Upper lobe of left lung (tissue), 6 donors: ENCODE results near the gene MCFD2. TPM values are rescaled to one million over a fixed set of nuclear protein-coding genes. Genes with fewer than 3 reads are reported as not detected.
"Not testable (repeated sequence)": the region's sequence is repeated elsewhere in the genome, so short reads cannot be mapped to it uniquely, and the experiment has no call there.

Source experiments
- ATAC-seq, 2 donors: fragments of 200-7000 bp; cut with Tn5 transposase; one replicate each; pipeline ENCODE4 v1.9.1; 2022; ENCODE audit warnings: mild to moderate bottlenecking in 2 of 2, moderate library complexity in 2 of 2; ENCODE audit not compliant: low FRiP score in 2 of 2
- DNase-seq, 2 donors: peaks; one replicate each; pipeline ENCODE4 v3.0.0-alpha.2; 2019 to 2020
- H3K27ac ChIP-seq, 4 donors: fragments of 200-600 bp; sonication (generic); one replicate each; pipeline ENCODE4 v1.5.1; 2016 to 2019
- H3K27me3 ChIP-seq, 4 donors: fragments of 200-600 bp; sonication (generic); one replicate each; pipeline ENCODE4 v1.5.1; 2017 to 2019
- H3K36me3 ChIP-seq, 4 donors: fragments of 200-600 bp; sonication (generic); one replicate each; pipeline ENCODE4 v1.5.1; 2016 to 2019
- H3K4me1 ChIP-seq, 4 donors: fragments of 200-600 bp; sonication (generic); one replicate each; pipeline ENCODE4 v1.5.1; 2018 to 2019
- H3K4me3 ChIP-seq, 4 donors: fragments of 200-600 bp; sonication (generic); one replicate each; pipeline ENCODE4 v1.5.1; 2017 to 2019; ENCODE audit warnings: mild to moderate bottlenecking in 2 of 4, moderate library complexity in 1 of 4
- H3K9me3 ChIP-seq, 4 donors: fragments of 200-600 bp; sonication (generic); one replicate each; pipeline ENCODE4 v1.5.1; 2018 to 2019
- CTCF ChIP-seq, 6 experiments: fragments of 450-650 bp in 4 of 6; fragments of 200-600 bp in 2 of 6; sonication (generic) in 2 of 6; IDR thresholded peaks; one replicate each; pipeline ENCODE4 v1.5.1; 2016 to 2019; ENCODE audit warnings: antibody characterized with exemption in 6 of 6
- EP300 ChIP-seq, 4 donors: sonication (generic); formaldehyde crosslinking; IDR thresholded peaks; one replicate each; pipeline ENCODE4 v1.5.1; 2017; ENCODE audit warnings: antibody characterized with exemption in 4 of 4, control low read depth in 2 of 4
- POLR2A ChIP-seq, 4 donors: fragments of 450-650 bp; IDR thresholded peaks; one replicate each; pipeline ENCODE4 v1.5.1; 2016 to 2017; ENCODE audit warnings: antibody characterized with exemption in 4 of 4, mild to moderate bottlenecking in 2 of 4
- POLR2AphosphoS5 ChIP-seq, 2 donors: sonication (generic); formaldehyde crosslinking; IDR thresholded peaks; one replicate each; pipeline ENCODE4 v1.5.1; 2017; ENCODE audit warnings: antibody characterized with exemption in 2 of 2
- WGBS, 2 donors: methylation state at CpG; one replicate each; pipeline ENCODE4 v1.1.5; 2017 to 2018; 5-methylcytosine and 5-hydroxymethylcytosine counted together
- total RNA-seq, 6 donors: library from RNA; depleted of rRNA in 4 of 6; stranded (reverse); fragments of >200 nt in 4 of 6; gene quantifications; one replicate each; pipeline versions ENCODE4 v1.1.0 to v1.2.1, GENCODE V29; 2016 to 2021
- donor health status: DM: no; HTN: no; CAD: no; lungs with moderate emphysema.
- donor health status: DM: no; HTN: yes; CAD: no; lungs with severe emphysema.

MCFD2 gene
- total RNA-seq, 6 donors from 2014 or later = 16.8 to 102 (median 77.5) TPM

DNA sequence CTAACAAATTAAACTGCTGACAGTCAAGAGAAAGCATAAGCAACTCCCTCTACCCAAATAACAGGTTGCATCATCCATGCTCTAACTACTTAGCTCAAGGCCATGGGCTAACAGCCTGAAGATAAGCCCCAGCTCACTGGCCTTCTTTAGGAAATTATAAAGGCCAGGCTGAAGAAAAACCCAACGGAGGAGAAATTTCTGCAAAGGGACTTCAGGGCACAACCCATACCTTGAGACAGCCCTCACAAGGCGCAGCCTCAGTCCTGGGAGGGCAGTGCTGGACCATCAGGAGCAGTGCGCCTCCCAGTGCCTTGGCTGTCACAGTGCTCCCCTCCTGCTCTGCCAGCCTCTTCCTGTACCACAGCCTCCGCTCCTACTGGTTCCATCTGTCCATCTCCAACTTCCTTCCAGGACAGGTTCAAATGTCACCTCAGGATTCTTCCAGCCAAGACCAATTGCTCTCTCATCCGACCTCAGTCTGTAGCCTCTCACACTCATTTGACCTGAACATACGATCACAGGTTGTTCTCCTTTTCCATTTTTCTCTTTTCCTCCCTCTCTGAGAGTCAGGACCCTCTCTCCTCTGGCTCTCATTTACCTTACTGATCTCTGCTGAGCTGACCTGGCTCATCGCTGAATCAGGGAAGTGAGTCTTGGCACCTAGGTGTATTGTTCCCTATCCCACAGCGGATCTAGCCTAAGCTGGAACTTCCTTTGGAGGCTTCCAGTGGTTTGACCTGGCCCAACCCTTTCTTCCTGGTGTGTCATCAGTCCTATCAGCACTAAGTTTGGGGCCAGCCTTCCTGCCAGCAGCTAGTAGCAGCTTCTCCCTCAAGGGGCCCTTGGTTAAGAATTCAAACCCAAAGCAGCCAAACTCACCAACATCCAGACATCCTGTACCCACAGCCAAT, 1.9 kb downstream of the MCFD2 start:
- H3K36me3 ChIP-seq = peaks cover 0 to 28% (median 7%) of the 10 kb centered on the region in 4 donors
- peak overlapping the region in 3 of 4 donors; percentile 8 to 98 (median 40) for H3K27ac ChIP-seq
- 74 to 76% methylated on average over 8 of the region's 8 CpGs for WGBS, 2 donors
- no peak for ATAC-seq
- peak in 1 of 2 donors; percentile 35 for DNase-seq
- no peak for TF ChIP-seq POLR2AphosphoS5 (IDR thresholded peaks at IDR 0.05)
- TF ChIP-seq EP300 (IDR thresholded peaks at IDR 0.05) = no peak
- TF ChIP-seq POLR2A (IDR thresholded peaks at IDR 0.05) = no peak
- TF ChIP-seq CTCF (IDR thresholded peaks at IDR 0.05) = no peak
- H3K4me3 ChIP-seq = peak overlapping the region in 1 of 4 donors; percentile 91
- no peaks in the 10 kb centered on the region for H3K9me3 ChIP-seq
- H3K27me3 ChIP-seq = no peaks in the 10 kb centered on the region
- peaks cover 23 to 40% (median 29%) of the 10 kb centered on the region in 4 donors for H3K4me1 ChIP-seq

DNA sequence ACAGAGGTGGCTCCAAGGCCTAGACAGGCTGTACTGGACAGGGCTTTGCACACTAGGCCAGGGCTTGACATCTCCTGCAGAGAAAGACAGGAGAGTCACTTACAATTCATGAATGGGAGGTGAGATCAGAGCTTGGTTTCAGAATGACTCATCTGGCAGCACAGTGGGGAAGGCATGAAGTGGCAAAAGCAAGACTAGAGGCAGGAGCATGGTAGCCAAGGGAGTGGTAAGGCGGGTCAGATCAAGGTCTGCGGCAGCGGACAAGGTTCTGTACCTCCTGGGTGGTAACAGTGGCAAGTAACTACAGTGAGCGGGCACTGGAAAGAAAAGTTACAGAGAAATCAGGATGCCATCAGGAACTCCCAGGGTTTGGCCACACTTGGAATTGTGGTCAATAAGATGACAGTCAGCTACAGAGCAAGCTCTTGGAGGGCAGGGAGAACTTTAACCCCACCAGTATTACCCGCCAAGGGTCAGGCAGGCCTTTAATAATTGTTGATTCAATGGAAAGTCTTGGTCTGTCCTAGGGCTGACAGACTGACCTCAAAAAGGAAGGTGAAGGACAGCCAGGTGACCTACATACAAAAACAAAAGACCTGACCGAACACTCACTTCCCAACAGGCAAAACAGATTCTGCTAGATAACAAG, 5.7 kb downstream of the MCFD2 start:
- peaks cover 19 to 26% (median 24%) of the 10 kb centered on the region in 4 donors for H3K4me1 ChIP-seq
- peak overlapping the region in 2 of 4 donors; percentile 35 to 42 for H3K27ac ChIP-seq
- peak in 1 of 2 donors; percentile 30 for ATAC-seq
- H3K9me3 ChIP-seq = no peaks in the 10 kb centered on the region
- 82 to 93% methylated on average over 6 of the region's 6 CpGs for WGBS, 2 donors
- peak in 1 of 2 donors; percentile 34 for DNase-seq
- no peaks in the 10 kb centered on the region for H3K27me3 ChIP-seq
- H3K36me3 ChIP-seq = peaks cover 18 to 66% (median 37%) of the 10 kb centered on the region in 4 donors
- no peak overlapping the region for H3K4me3 ChIP-seq
- TF ChIP-seq POLR2A (IDR thresholded peaks at IDR 0.05) (no peak), CTCF (IDR thresholded peaks at IDR 0.05) (no peak), POLR2AphosphoS5 (IDR thresholded peaks at IDR 0.05) (no peak), EP300 (IDR thresholded peaks at IDR 0.05) (no peak)

DNA sequence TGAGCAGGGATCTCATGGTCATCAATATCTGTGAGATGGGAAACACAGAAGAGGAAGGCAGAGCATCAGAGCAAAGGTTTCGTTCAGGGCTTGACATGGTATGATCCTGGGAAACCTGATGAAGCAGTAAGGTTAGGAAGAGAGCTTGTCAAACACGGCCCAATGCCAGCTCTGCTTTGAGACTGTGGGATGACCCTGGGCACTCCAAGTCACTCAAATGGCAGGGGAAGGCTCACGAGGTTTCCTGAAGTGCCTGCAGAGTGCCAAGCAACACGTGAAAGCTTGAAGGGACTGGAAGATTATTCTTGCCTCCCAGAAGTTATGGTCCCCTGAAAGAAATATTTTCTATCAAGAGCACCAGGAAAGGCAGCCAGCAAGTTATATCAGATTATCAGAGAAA, 6.5 kb downstream of the MCFD2 start:
- H3K9me3 ChIP-seq = no peaks in the 10 kb centered on the region
- H3K4me3 ChIP-seq = no peak overlapping the region
- TF ChIP-seq EP300 (IDR thresholded peaks at IDR 0.05) (no peak), POLR2A (IDR thresholded peaks at IDR 0.05) (no peak), CTCF (IDR thresholded peaks at IDR 0.05) (no peak), POLR2AphosphoS5 (IDR thresholded peaks at IDR 0.05) (no peak)
- no peaks in the 10 kb centered on the region for H3K27me3 ChIP-seq
- DNase-seq (peak in 1 of 2 donors; percentile 70), ATAC-seq (no peak)
- H3K36me3 ChIP-seq = peaks cover 21 to 74% (median 41%) of the 10 kb centered on the region in 4 donors
- peak overlapping the region in 2 of 4 donors; percentile 35 to 42 for H3K27ac ChIP-seq
- WGBS, 2 donors = 64 to 71% methylated on average over 4 of the region's 4 CpGs
- peaks cover 15 to 18% (median 16%) of the 10 kb centered on the region in 4 donors for H3K4me1 ChIP-seq

- Histone ChIP-seq H3K36me3 (peaks cover 21 to 64% (median 43%) of the 10 kb centered on the region in 4 donors), H3K4me1 (peaks cover 2 to 10% (median 6%) of the 10 kb centered on the region in 4 donors)
- not testable (repeated sequence) for H3K27ac ChIP-seq, ATAC-seq, H3K4me3 ChIP-seq, H3K9me3 ChIP-seq, H3K27me3 ChIP-seq, DNase-seq
- WGBS, 2 donors = 94 to 95% methylated on average over 10 of the region's 10 CpGs
Observed at GRCh38 chr2:46904908-46905678, 10.5 kb downstream of the MCFD2 start.

DNA sequence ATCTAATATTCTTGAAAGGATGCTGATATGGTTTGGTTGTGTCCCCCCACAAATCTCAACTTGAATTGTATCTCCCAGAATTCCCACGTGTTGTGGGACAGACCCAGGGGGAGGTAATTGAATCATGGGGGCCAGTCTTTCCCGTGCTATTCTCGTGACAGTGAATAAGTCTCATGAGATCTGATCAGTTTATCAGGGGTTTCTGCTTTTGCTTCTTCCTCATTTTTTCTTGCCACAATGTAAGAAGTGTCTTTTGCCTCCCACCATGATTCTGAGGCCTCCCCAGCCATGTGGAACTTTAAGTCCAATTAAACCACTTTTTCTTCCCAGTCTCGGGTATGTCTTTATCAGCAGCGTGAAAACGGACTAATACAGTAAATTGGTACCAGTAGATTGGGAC, 12.6 kb downstream of the MCFD2 start:
- not testable (repeated sequence) for DNase-seq, H3K27me3 ChIP-seq, H3K4me3 ChIP-seq, H3K9me3 ChIP-seq, H3K27ac ChIP-seq, H3K4me1 ChIP-seq, ATAC-seq
- H3K36me3 ChIP-seq = peaks cover 16 to 44% (median 34%) of the 10 kb centered on the region in 4 donors
- 67 to 73% methylated on average over 6 of the region's 6 CpGs for WGBS, 2 donors
